Panc1 (cell line): ENCODE results near the gene RYR3. TPM values are rescaled to one million over a fixed set of nuclear protein-coding genes. Genes with fewer than 3 reads are reported as not detected.

Experiments used
- ATAC-seq: fragments of 200-7000 bp; cut with Tn5 transposase; 2 replicates; pipeline ENCODE4 v1.9.1; 2020; ENCODE audit warnings: mild to moderate bottlenecking, moderate library complexity
- BruUV-seq: library from RNA; stranded (reverse); fragments of 400-500 nt; replicated peaks from 2 replicates; lab custom pipeline; 2021; lab: Mats Ljungman, UMichigan
- CTCF ChIA-PET: fragments of 300-600 bp; sonication (Branson Sonifier 250); formaldehyde crosslinking; loops from one replicate; lab custom pipeline; 2022; ENCODE audit warnings: antibody characterized with exemption; lab: Charles Lee
- POLR2A ChIA-PET: fragments of 300-600 bp; sonication (Branson Sonifier 250); formaldehyde crosslinking; loops from one replicate; lab custom pipeline; 2022; ENCODE audit warnings: antibody characterized with exemption; lab: Charles Lee
- DNase-seq: peaks from one replicate; pipeline ENCODE4 v3.0.0-alpha.2; 2010; ENCODE audit warnings: low read depth, low spot score
- H3K27ac ChIP-seq: 2 replicates; pipeline ENCODE4 v1.5.1; 2011; ENCODE audit warnings: mild to moderate bottlenecking, low read length, inconsistent platforms
- H3K27me3 ChIP-seq: fragments of 200-500 bp; sonication (Bioruptor generic); 2 replicates; pipeline ENCODE4 v1.6.0; 2014; ENCODE audit warnings: low read length, inconsistent platforms; ENCODE audit not compliant: control insufficient read depth, insufficient read depth
- H3K36me3 ChIP-seq: fragments of 200-500 bp; sonication (Bioruptor generic); 2 replicates; pipeline ENCODE4 v1.5.1; 2014; ENCODE audit warnings: inconsistent platforms, mild to moderate bottlenecking, low read length, moderate library complexity; ENCODE audit not compliant: control insufficient read depth, insufficient read depth
- H3K4me1 ChIP-seq: 2 replicates; pipeline ENCODE4 v1.5.1; 2011; ENCODE audit warnings: inconsistent platforms, mild to moderate bottlenecking, low read length, moderate library complexity; ENCODE audit not compliant: control insufficient read depth, insufficient read depth
- H3K4me3 ChIP-seq, 2 experiments: 2 replicates each; pipeline ENCODE4 v1.5.1; 2011 to 2012; ENCODE audit warnings: low read depth in 2 of 2, low read length in 2 of 2, mild to moderate bottlenecking in 2 of 2, inconsistent platforms in 1 of 2, moderate library complexity in 1 of 2
- H3K9me3 ChIP-seq: fragments of 200-500 bp; sonication (Bioruptor generic); 2 replicates; pipeline ENCODE4 v1.5.1; 2014; ENCODE audit warnings: low read depth, mild to moderate bottlenecking, inconsistent platforms, low read length, moderate library complexity; ENCODE audit not compliant: control insufficient read depth, insufficient read depth
- POLR2AphosphoS5 ChIP-seq: IDR thresholded peaks from 2 replicates; pipeline ENCODE4 v1.6.1; 2012; ENCODE audit warnings: mild to moderate bottlenecking, low read depth, low read length, moderate library complexity
- REST ChIP-seq, 2 experiments: IDR thresholded peaks; 2 replicates each; pipeline ENCODE4 v1.6.1; 2011 to 2012; ENCODE audit warnings: low read depth in 2 of 2, control low read depth in 1 of 2, low read length in 1 of 2, mild to moderate bottlenecking in 1 of 2, moderate library complexity in 1 of 2; ENCODE audit not compliant: insufficient read depth in 1 of 2
- SIN3A ChIP-seq: IDR thresholded peaks from 2 replicates; pipeline ENCODE4 v1.6.1; 2012; ENCODE audit warnings: low read depth, mild to moderate bottlenecking, low read length, moderate library complexity, borderline replicate concordance; ENCODE audit not compliant: insufficient read depth
- TCF7L2 ChIP-seq: IDR thresholded peaks from 2 replicates; pipeline ENCODE4 v1.6.1; 2011; ENCODE audit warnings: mild to moderate bottlenecking, low read depth, low read length, inconsistent platforms
- in situ Hi-C: cut with HindIII; loops from 2 replicates; pipeline ENCODE4 v1.10.0; 2016; ENCODE audit warnings: low sequenced_read_pairs, low pct_unique_long_range_greater_than_20kb
- intact Hi-C: fragments of 100-400 bp; cut with micrococcal nuclease; formaldehyde crosslinking; loops from one replicate; pipeline ENCODE4 v1.10.0; 2022; ENCODE audit not compliant: unreplicated experiment
- total RNA-seq: library from RNA; stranded (reverse); gene quantifications from one replicate; pipeline ENCODE4 v1.2.1, GENCODE V29; 2021; ENCODE audit not compliant: unreplicated experiment
- TF ChIP-seq, protein P1 (sequence below): fragments of 450-650 bp; IDR thresholded peaks from 2 replicates; pipeline ENCODE4 v1.5.1; 2017; ENCODE audit warnings: mild to moderate bottlenecking

Gene RYR3
- total RNA-seq, 1 experiment from 2014 or later, result not detected

- ChIA-PET POLR2A (no interaction called here), CTCF (no interaction called here)
Measured at GRCh38 chr15:33453761-33454160, 143.0 kb downstream of the RYR3 start.

DNA sequence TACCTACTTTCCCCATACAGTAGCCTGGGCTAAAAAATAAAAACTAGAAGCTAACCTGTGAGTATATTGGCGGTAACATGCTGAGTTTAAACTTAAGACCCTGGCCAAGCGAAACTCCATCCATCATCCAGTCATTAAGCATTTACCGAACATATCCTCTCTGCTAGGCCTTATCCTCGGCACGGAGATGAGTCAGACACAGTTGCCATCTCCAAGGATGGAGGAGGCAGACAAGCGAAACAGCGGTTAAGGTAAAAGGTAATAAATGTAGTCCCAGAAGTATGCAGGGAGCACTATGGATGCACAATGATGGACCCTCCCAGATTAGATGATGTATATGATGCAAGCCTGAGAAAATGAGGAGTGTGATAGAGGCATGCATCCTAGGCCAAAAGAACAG lies 143.6 kb downstream of the RYR3 start:
- Histone ChIP-seq H3K27me3 (no peaks in the 10 kb centered on the region; the same call in 1 of the 2 replicates), H3K4me1 (no peaks in the 10 kb centered on the region), H3K4me3 (no peak overlapping the region), H3K9me3 (no peaks in the 10 kb centered on the region), H3K27ac (no peak overlapping the region), H3K36me3 (no peaks in the 10 kb centered on the region)
- ATAC-seq, result no peak
- in situ Hi-C loops, result no loop called here
- BruUV-seq, result no TSS peak
- ChIA-PET POLR2A (no interaction called here), CTCF (no interaction called here)
- intact Hi-C loops, result no loop called here
- no peak for DNase-seq
- TF ChIP-seq, protein P1, sequence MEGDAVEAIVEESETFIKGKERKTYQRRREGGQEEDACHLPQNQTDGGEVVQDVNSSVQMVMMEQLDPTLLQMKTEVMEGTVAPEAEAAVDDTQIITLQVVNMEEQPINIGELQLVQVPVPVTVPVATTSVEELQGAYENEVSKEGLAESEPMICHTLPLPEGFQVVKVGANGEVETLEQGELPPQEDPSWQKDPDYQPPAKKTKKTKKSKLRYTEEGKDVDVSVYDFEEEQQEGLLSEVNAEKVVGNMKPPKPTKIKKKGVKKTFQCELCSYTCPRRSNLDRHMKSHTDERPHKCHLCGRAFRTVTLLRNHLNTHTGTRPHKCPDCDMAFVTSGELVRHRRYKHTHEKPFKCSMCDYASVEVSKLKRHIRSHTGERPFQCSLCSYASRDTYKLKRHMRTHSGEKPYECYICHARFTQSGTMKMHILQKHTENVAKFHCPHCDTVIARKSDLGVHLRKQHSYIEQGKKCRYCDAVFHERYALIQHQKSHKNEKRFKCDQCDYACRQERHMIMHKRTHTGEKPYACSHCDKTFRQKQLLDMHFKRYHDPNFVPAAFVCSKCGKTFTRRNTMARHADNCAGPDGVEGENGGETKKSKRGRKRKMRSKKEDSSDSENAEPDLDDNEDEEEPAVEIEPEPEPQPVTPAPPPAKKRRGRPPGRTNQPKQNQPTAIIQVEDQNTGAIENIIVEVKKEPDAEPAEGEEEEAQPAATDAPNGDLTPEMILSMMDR, result no peak
- TF ChIP-seq SIN3A, result no peak
- TF ChIP-seq POLR2AphosphoS5, result no peak
- TF ChIP-seq TCF7L2, result no peak
- TF ChIP-seq REST (IDR thresholded peaks at IDR 0.05; ENCODE audit: insufficient read depth in 1 of 2, low read depth in 2 of 2, low read length in 1 of 2), result no peak

More at GRCh38 chr15:33453761-33454160, 143.0 kb downstream of the RYR3 start:
- Histone ChIP-seq H3K4me3 (no peak overlapping the region), H3K36me3 (no peaks in the 10 kb centered on the region), H3K27me3 (no peaks in the 10 kb centered on the region; the same call in 1 of the 2 replicates), H3K27ac (no peak overlapping the region), H3K4me1 (no peaks in the 10 kb centered on the region), H3K9me3 (no peaks in the 10 kb centered on the region)
- TF ChIP-seq REST (IDR thresholded peaks at IDR 0.05; ENCODE audit: insufficient read depth in 1 of 2, low read depth in 2 of 2, low read length in 1 of 2), result no peak
- TF ChIP-seq POLR2AphosphoS5, result no peak
- TF ChIP-seq TCF7L2, result no peak
- TF ChIP-seq, protein P1, result no peak
- no peak for TF ChIP-seq SIN3A
- intact Hi-C loops, result no loop called here
- ATAC-seq (no peak), DNase-seq (no peak)
- no TSS peak for BruUV-seq
- in situ Hi-C loops, result no loop called here
